GM23338 (cell line): ENCODE results near the gene GHRHR. TPM values are rescaled to one million over a fixed set of nuclear protein-coding genes. Genes with fewer than 3 reads are reported as not detected.

ENCODE experiments used
- ATAC-seq: fragments of 200-7000 bp; cut with Tn5 transposase; 3 replicates; pipeline ENCODE4 v1.9.1; 2020
- DNase-seq: peaks from one replicate; pipeline ENCODE4 v3.0.0-alpha.2; 2015; ENCODE audit warnings: low spot score
- H2AFZ ChIP-seq: fragments of 200-600 bp; sonication (generic); 2 replicates; pipeline ENCODE4 v1.8.0; 2016; ENCODE audit warnings: antibody characterized with exemption, mild to moderate bottlenecking, moderate library complexity
- H3F3A ChIP-seq: fragments of 200-600 bp; sonication (generic); replicated peaks from 2 replicates; pipeline ENCODE4 v1.8.0; 2017; ENCODE audit warnings: antibody characterized with exemption, mixed run types, low read depth
- H3K27ac ChIP-seq: fragments of 200-600 bp; sonication (generic); 2 replicates; pipeline ENCODE4 v1.6.1; 2016; ENCODE audit warnings: low read depth
- H3K27me3 ChIP-seq: fragments of 200-600 bp; sonication (generic); 2 replicates; pipeline ENCODE4 v1.8.0; 2016; ENCODE audit warnings: mild to moderate bottlenecking, mixed run types, moderate library complexity; ENCODE audit not compliant: insufficient read depth
- H3K36me3 ChIP-seq: fragments of 200-600 bp; sonication (generic); 2 replicates; pipeline ENCODE4 v1.8.0; 2016; ENCODE audit warnings: mild to moderate bottlenecking; ENCODE audit not compliant: insufficient read depth
- H3K4me1 ChIP-seq: fragments of 200-600 bp; sonication (generic); 2 replicates; pipeline ENCODE4 v1.8.0; 2016; ENCODE audit warnings: mild to moderate bottlenecking, moderate library complexity; ENCODE audit not compliant: insufficient read depth
- H3K4me2 ChIP-seq: fragments of 200-600 bp; sonication (generic); 2 replicates; pipeline ENCODE4 v1.7.1; 2017; ENCODE audit warnings: mixed run types
- H3K4me3 ChIP-seq: fragments of 200-600 bp; sonication (generic); 2 replicates; pipeline ENCODE4 v1.6.1; 2016; ENCODE audit warnings: mixed run types
- H3K79me2 ChIP-seq: fragments of 200-600 bp; sonication (generic); replicated peaks from 2 replicates; pipeline ENCODE4 v1.8.0; 2017; ENCODE audit warnings: mild to moderate bottlenecking; ENCODE audit not compliant: insufficient read depth
- H3K9me2 ChIP-seq: fragments of 200-600 bp; sonication (generic); 2 replicates; pipeline ENCODE4 v1.8.0; 2017; ENCODE audit not compliant: insufficient read depth
- H4K20me1 ChIP-seq: fragments of 200-600 bp; sonication (generic); replicated peaks from 2 replicates; pipeline ENCODE4 v1.8.0; 2017; ENCODE audit warnings: mild to moderate bottlenecking; ENCODE audit not compliant: insufficient read depth
- H3K27ac Mint-ChIP-seq: 2 replicates; pipeline ENCODE4 v1.8.0; 2020; ENCODE audit warnings: inconsistent platforms, mild to moderate bottlenecking, moderate library complexity, mixed read lengths
- H3K27me3 Mint-ChIP-seq: 3 replicates; pipeline ENCODE4 v1.8.0; 2022; ENCODE audit warnings: low read depth, mild to moderate bottlenecking, moderate library complexity, mixed read lengths, inconsistent platforms; ENCODE audit not compliant: insufficient read depth, poor library complexity
- H3K36me3 Mint-ChIP-seq: 3 replicates; pipeline ENCODE4 v1.8.0; 2021; ENCODE audit warnings: low read depth, mild to moderate bottlenecking, inconsistent platforms, moderate library complexity, mixed read lengths
- H3K4me1 Mint-ChIP-seq: 3 replicates; pipeline ENCODE4 v1.8.0; 2020; ENCODE audit warnings: mild to moderate bottlenecking, inconsistent platforms, mixed read lengths
- H3K4me3 Mint-ChIP-seq: 3 replicates; pipeline ENCODE4 v1.8.0; 2021; ENCODE audit warnings: moderate library complexity, mild to moderate bottlenecking, inconsistent platforms, mixed read lengths
- H3K9me3 Mint-ChIP-seq: 3 replicates; pipeline ENCODE4 v1.8.0; 2020; ENCODE audit warnings: moderate library complexity, mild to moderate bottlenecking, inconsistent platforms, mixed read lengths
- POLR2AphosphoS5 ChIP-seq: IDR thresholded peaks from 2 replicates; pipeline ENCODE4 v1.6.1; 2016; ENCODE audit warnings: antibody characterized with exemption, low read depth
- STAT1 ChIP-seq: IDR thresholded peaks from one replicate; pipeline ENCODE4 v1.6.1; 2016; ENCODE audit warnings: antibody characterized with exemption; ENCODE audit not compliant: unreplicated experiment
- ZNF331 ChIP-seq: fragments of 250-450 bp; sonication (Bioruptor Pico); IDR thresholded peaks from 2 replicates; pipeline ENCODE4 v1.5.0; 2020; ENCODE audit warnings: low read depth, mild to moderate bottlenecking, moderate library complexity
- ZNF462 ChIP-seq: fragments of 250-450 bp; sonication (Bioruptor Pico); IDR thresholded peaks from 2 replicates; pipeline ENCODE4 v1.5.0; 2020; ENCODE audit warnings: mild to moderate bottlenecking, moderate library complexity
- polyA plus RNA-seq: library from polyadenylated mRNA; unstranded; fragments of >200 nt; fragmentation: Nextera tagmentation; extraction: Ambion mirVana; gene quantifications from 2 replicates; pipeline ENCODE4 v1.2.1, GENCODE V29; 2016
- total RNA-seq: library from RNA; depleted of rRNA; stranded (reverse); fragments of >200 nt; shearing (Covaris generic); gene quantifications from 2 replicates; pipeline ENCODE4 v1.2.3, GENCODE V29; 2014
- TF ChIP-seq, protein P1 (sequence below): IDR thresholded peaks from 2 replicates; pipeline ENCODE4 v1.6.1; 2016; ENCODE audit warnings: antibody characterized with exemption
- TF ChIP-seq, protein P2 (sequence below), 2 experiments: fragments of 200-600 bp in 1 of 2; sonication (generic) in 1 of 2; conservative IDR thresholded peaks; 2 replicates each; pipeline versions ENCODE4 v1.5.1 to v1.6.1; 2016 to 2017; ENCODE audit warnings: antibody characterized with exemption in 2 of 2, low read depth in 2 of 2, mild to moderate bottlenecking in 2 of 2, moderate library complexity in 1 of 2

GHRHR gene
- total and polyA plus RNA-seq, 2 experiments from 2014 or later: 2.2 TPM; not detected in 1

DNA sequence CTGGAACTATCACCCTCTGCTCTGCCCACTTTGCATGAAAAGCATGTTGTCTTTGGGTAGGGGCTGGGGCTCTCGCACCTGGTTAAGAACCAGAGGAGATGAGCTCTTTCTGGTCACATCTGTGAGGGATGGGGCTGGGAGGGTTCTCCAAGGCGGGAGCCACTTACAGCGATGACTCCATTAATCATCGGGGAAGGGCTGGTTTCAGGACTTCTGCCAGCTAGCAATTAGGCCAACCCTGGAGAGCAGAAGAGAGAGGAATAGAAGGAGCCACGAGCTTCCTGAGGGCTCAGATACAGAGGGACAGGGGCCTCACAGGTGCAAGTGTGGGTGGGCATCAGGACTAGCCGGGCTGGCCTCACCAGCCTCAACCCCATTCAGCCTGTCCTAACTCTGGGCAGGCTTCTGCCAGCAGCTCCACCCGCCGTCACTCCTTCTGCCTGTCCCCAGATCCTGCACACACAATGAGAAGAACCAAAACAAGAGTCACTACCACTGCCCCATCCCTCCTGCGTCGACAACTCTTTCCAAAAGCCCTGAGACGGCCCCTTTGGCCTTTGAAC is 43.7 kb upstream of the GHRHR start:
- Mint-ChIP-seq H3K9me3 (no peaks in the 10 kb centered on the region), H3K27me3 (peaks cover 12% of the 10 kb centered on the region), H3K4me1 (peaks cover 11% of the 10 kb centered on the region; the same call in 2 of the 3 replicates), H3K4me3 (no peak overlapping the region), H3K27ac (no peak overlapping the region), H3K36me3 (no peaks in the 10 kb centered on the region)
- no peak for ATAC-seq
- Histone ChIP-seq H3K4me2 (no peak overlapping the region), H3F3A (no peaks in the 10 kb centered on the region), H3K4me3 (no peak overlapping the region), H3K9me2 (no peaks in the 10 kb centered on the region), H2AFZ (no peak overlapping the region), H3K79me2 (no peaks in the 10 kb centered on the region), H4K20me1 (no peaks in the 10 kb centered on the region), H3K27me3 (no peaks in the 10 kb centered on the region), H3K36me3 (no peaks in the 10 kb centered on the region), H3K4me1 (no peaks in the 10 kb centered on the region), H3K27ac (no peak overlapping the region)
- DNase-seq: no peak
- TF ChIP-seq, protein P1, sequence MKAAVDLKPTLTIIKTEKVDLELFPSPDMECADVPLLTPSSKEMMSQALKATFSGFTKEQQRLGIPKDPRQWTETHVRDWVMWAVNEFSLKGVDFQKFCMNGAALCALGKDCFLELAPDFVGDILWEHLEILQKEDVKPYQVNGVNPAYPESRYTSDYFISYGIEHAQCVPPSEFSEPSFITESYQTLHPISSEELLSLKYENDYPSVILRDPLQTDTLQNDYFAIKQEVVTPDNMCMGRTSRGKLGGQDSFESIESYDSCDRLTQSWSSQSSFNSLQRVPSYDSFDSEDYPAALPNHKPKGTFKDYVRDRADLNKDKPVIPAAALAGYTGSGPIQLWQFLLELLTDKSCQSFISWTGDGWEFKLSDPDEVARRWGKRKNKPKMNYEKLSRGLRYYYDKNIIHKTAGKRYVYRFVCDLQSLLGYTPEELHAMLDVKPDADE: no peak
- TF ChIP-seq POLR2AphosphoS5: no peak
- TF ChIP-seq ZNF462 (CRISPR knock-in tag): no peak
- TF ChIP-seq ZNF331: no peak
- TF ChIP-seq STAT1: no peak
- TF ChIP-seq, protein P2, sequence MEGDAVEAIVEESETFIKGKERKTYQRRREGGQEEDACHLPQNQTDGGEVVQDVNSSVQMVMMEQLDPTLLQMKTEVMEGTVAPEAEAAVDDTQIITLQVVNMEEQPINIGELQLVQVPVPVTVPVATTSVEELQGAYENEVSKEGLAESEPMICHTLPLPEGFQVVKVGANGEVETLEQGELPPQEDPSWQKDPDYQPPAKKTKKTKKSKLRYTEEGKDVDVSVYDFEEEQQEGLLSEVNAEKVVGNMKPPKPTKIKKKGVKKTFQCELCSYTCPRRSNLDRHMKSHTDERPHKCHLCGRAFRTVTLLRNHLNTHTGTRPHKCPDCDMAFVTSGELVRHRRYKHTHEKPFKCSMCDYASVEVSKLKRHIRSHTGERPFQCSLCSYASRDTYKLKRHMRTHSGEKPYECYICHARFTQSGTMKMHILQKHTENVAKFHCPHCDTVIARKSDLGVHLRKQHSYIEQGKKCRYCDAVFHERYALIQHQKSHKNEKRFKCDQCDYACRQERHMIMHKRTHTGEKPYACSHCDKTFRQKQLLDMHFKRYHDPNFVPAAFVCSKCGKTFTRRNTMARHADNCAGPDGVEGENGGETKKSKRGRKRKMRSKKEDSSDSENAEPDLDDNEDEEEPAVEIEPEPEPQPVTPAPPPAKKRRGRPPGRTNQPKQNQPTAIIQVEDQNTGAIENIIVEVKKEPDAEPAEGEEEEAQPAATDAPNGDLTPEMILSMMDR (conservative IDR thresholded peaks at IDR 0.05; ENCODE audit: low read depth in 2 of 2): no peak
